ENCODE data around the gene CRTC3. TPM values are rescaled to one million over a fixed set of nuclear protein-coding genes. Genes with fewer than 3 reads are reported as not detected.
A peak's percentile ranks its signal among the peaks of the same experiment; 100 is the strongest.
"Not testable (repeated sequence)": the region's sequence is repeated elsewhere in the genome, so short reads cannot be mapped to it uniquely, and the experiment has no call there.

Gene CRTC3
- total and polyA plus RNA-seq, 5 donors from 2014 or later: 27.5 to 110 (median 31.2) TPM

- Histone ChIP-seq H3K9me3 (ENCODE audit: control insufficient read depth in 2 of 2, low read length in 2 of 2) (no peaks in the 10 kb centered on the region), H3K36me3 (ENCODE audit: control insufficient read depth, insufficient read depth, low read length) (no peaks in the 10 kb centered on the region), H3K27me3 (ENCODE audit: control insufficient read depth, insufficient read depth, low read length) (no peaks in the 10 kb centered on the region), H3K27ac (ENCODE audit: insufficient read depth, low read length, poor library complexity, severe bottlenecking) (no peak overlapping the region), H3K4me3 (ENCODE audit: low read depth, low read length) (no peak overlapping the region), H3K4me1 (ENCODE audit: control insufficient read depth, insufficient read depth, low read length, poor library complexity, severe bottlenecking) (no peaks in the 10 kb centered on the region)
- no peaks in the 10 kb centered on the region for H3K9me3 Mint-ChIP-seq
- H3K27ac Mint-ChIP-seq: no peak overlapping the region
- H3K36me3 Mint-ChIP-seq: no peaks in the 10 kb centered on the region
- DNase-seq (no peak), ATAC-seq (ENCODE audit: low read depth in 2 of 2) (no peak)
- H3K4me3 Mint-ChIP-seq: no peak overlapping the region
- peaks cover 0 to 5% (median 3%) of the 10 kb centered on the region in 4 donors for H3K4me1 Mint-ChIP-seq
- H3K27me3 Mint-ChIP-seq: no peaks in the 10 kb centered on the region
These were observed 6.3 kb upstream of the CRTC3 start for GRCh38 chr15:90523373-90523772.

- H3K4me3 Mint-ChIP-seq: peak overlapping the region in 2 of 4 donors; percentile 43 to 67
These were observed 5.5 kb upstream of the CRTC3 start for GRCh38 chr15:90524018-90524803.

GRCh38 chr15:90529011-90529370 is 732 bp upstream of the CRTC3 start:
- no peak overlapping the region for H3K4me3 ChIP-seq (ENCODE audit: low read depth, low read length)
- H3K27ac Mint-ChIP-seq: peak overlapping the region; percentile 73 to 88 (median 88)

More at GRCh38 chr15:90524018-90524803, 5.5 kb upstream of the CRTC3 start:
- H3K27ac Mint-ChIP-seq; H3K27me3 Mint-ChIP-seq; H3K27ac ChIP-seq (ENCODE audit: insufficient read depth, low read length, poor library complexity, severe bottlenecking); H3K36me3 ChIP-seq (ENCODE audit: control insufficient read depth, insufficient read depth, low read length); ATAC-seq (ENCODE audit: low read depth in 2 of 2); H3K4me1 ChIP-seq (ENCODE audit: control insufficient read depth, insufficient read depth, low read length, poor library complexity, severe bottlenecking); H3K9me3 Mint-ChIP-seq; H3K4me3 ChIP-seq (ENCODE audit: low read depth, low read length); DNase-seq; H3K27me3 ChIP-seq (ENCODE audit: control insufficient read depth, insufficient read depth, low read length); H3K9me3 ChIP-seq (ENCODE audit: control insufficient read depth in 2 of 2, low read length in 2 of 2); H3K36me3 Mint-ChIP-seq: not testable (repeated sequence)
- H3K4me1 Mint-ChIP-seq: peaks cover 0 to 12% (median 4%) of the 10 kb centered on the region in 4 donors

GRCh38 chr15:90530250-90531051 is 728 bp downstream of the CRTC3 start:
- Histone ChIP-seq H3K4me1 (ENCODE audit: control insufficient read depth, insufficient read depth, low read length, poor library complexity, severe bottlenecking) (peaks cover 39% of the 10 kb centered on the region), H3K36me3 (ENCODE audit: control insufficient read depth, insufficient read depth, low read length) (no peaks in the 10 kb centered on the region), H3K4me3 (ENCODE audit: low read depth, low read length) (peak overlapping the region; percentile 88), H3K27me3 (ENCODE audit: control insufficient read depth, insufficient read depth, low read length) (no peaks in the 10 kb centered on the region), H3K27ac (ENCODE audit: insufficient read depth, low read length, poor library complexity, severe bottlenecking) (peak overlapping the region; percentile 70), H3K9me3 (ENCODE audit: control insufficient read depth in 2 of 2, low read length in 2 of 2) (no peaks in the 10 kb centered on the region)
- Mint-ChIP-seq H3K36me3 (peaks cover 12% of the 10 kb centered on the region), H3K9me3 (peaks cover 0 to 2% (median 0%) of the 10 kb centered on the region in 7 donors), H3K27me3 (no peaks in the 10 kb centered on the region), H3K4me1 (peaks cover 33 to 55% (median 38%) of the 10 kb centered on the region in 4 donors), H3K4me3 (peak overlapping the region; percentile 90 to 97 (median 96)), H3K27ac (peak overlapping the region; percentile 89 to 98 (median 95))
- ATAC-seq (ENCODE audit: low read depth in 2 of 2) (peak; percentile 47 to 48), DNase-seq (peak; percentile 18 to 68 (median 62))

More at GRCh38 chr15:90529011-90529370, 732 bp upstream of the CRTC3 start:
- H3K4me1 Mint-ChIP-seq: peaks cover 22 to 40% (median 30%) of the 10 kb centered on the region in 4 donors
- H3K27ac ChIP-seq (ENCODE audit: insufficient read depth, low read length, poor library complexity, severe bottlenecking): peak overlapping the region; percentile 70
- no peaks in the 10 kb centered on the region for H3K27me3 ChIP-seq (ENCODE audit: control insufficient read depth, insufficient read depth, low read length)
- peaks cover 32% of the 10 kb centered on the region for H3K4me1 ChIP-seq (ENCODE audit: control insufficient read depth, insufficient read depth, low read length, poor library complexity, severe bottlenecking)
- DNase-seq (no peak), ATAC-seq (ENCODE audit: low read depth in 2 of 2) (no peak)
- no peaks in the 10 kb centered on the region for H3K27me3 Mint-ChIP-seq
- peaks cover 7% of the 10 kb centered on the region for H3K36me3 Mint-ChIP-seq
- no peaks in the 10 kb centered on the region for H3K9me3 ChIP-seq (ENCODE audit: control insufficient read depth in 2 of 2, low read length in 2 of 2)
- H3K36me3 ChIP-seq (ENCODE audit: control insufficient read depth, insufficient read depth, low read length): no peaks in the 10 kb centered on the region
- H3K9me3 Mint-ChIP-seq: peaks cover 0 to 2% (median 0%) of the 10 kb centered on the region in 7 donors
- peak overlapping the region; percentile 76 to 93 (median 89) for H3K4me3 Mint-ChIP-seq

- H3K27ac ChIP-seq (ENCODE audit: insufficient read depth, low read length, poor library complexity, severe bottlenecking): no peak overlapping the region
- no peaks in the 10 kb centered on the region for H3K9me3 ChIP-seq (ENCODE audit: control insufficient read depth in 2 of 2, low read length in 2 of 2)
- H3K27me3 Mint-ChIP-seq: no peaks in the 10 kb centered on the region
- peak overlapping the region; percentile 88 for H3K4me3 ChIP-seq (ENCODE audit: low read depth, low read length)
- H3K27ac Mint-ChIP-seq: peak overlapping the region; percentile 89 to 95 (median 90)
- ATAC-seq (ENCODE audit: low read depth in 2 of 2): no peak
- peaks cover 12% of the 10 kb centered on the region for H3K36me3 Mint-ChIP-seq
- peaks cover 43% of the 10 kb centered on the region for H3K4me1 ChIP-seq (ENCODE audit: control insufficient read depth, insufficient read depth, low read length, poor library complexity, severe bottlenecking)
- H3K4me1 Mint-ChIP-seq: peaks cover 38 to 62% (median 42%) of the 10 kb centered on the region in 4 donors
- no peak for DNase-seq
- H3K27me3 ChIP-seq (ENCODE audit: control insufficient read depth, insufficient read depth, low read length): no peaks in the 10 kb centered on the region
- H3K36me3 ChIP-seq (ENCODE audit: control insufficient read depth, insufficient read depth, low read length): no peaks in the 10 kb centered on the region
- peaks cover 0 to 2% (median 0%) of the 10 kb centered on the region in 7 donors for H3K9me3 Mint-ChIP-seq
- H3K4me3 Mint-ChIP-seq: peak overlapping the region; percentile 90 to 97 (median 96)
These were observed 1.4 kb downstream of the CRTC3 start for GRCh38 chr15:90531147-90531546.

GRCh38 chr15:90535254-90535653 is 5.5 kb downstream of the CRTC3 start:
- ATAC-seq (ENCODE audit: low read depth in 2 of 2): no peak
- peak overlapping the region; percentile 34 to 96 (median 87) for H3K27ac Mint-ChIP-seq
- no peak overlapping the region for H3K27ac ChIP-seq (ENCODE audit: insufficient read depth, low read length, poor library complexity, severe bottlenecking)
- no peaks in the 10 kb centered on the region for H3K27me3 ChIP-seq (ENCODE audit: control insufficient read depth, insufficient read depth, low read length)
- H3K9me3 ChIP-seq (ENCODE audit: control insufficient read depth in 2 of 2, low read length in 2 of 2): no peaks in the 10 kb centered on the region
- peaks cover 57% of the 10 kb centered on the region for H3K4me1 ChIP-seq (ENCODE audit: control insufficient read depth, insufficient read depth, low read length, poor library complexity, severe bottlenecking)
- H3K36me3 ChIP-seq (ENCODE audit: control insufficient read depth, insufficient read depth, low read length): no peaks in the 10 kb centered on the region
- peaks cover 44 to 93% (median 78%) of the 10 kb centered on the region in 4 donors for H3K4me1 Mint-ChIP-seq
- no peak for DNase-seq
- H3K27me3 Mint-ChIP-seq: no peaks in the 10 kb centered on the region
- peaks cover 26% of the 10 kb centered on the region for H3K36me3 Mint-ChIP-seq
- H3K4me3 Mint-ChIP-seq: peak overlapping the region; percentile 36 to 77 (median 66)
- peaks cover 0 to 2% (median 0%) of the 10 kb centered on the region in 7 donors for H3K9me3 Mint-ChIP-seq
- H3K4me3 ChIP-seq (ENCODE audit: low read depth, low read length): no peak overlapping the region

GRCh38 chr15:90539789-90540188 is 10.1 kb downstream of the CRTC3 start:
- no peaks in the 10 kb centered on the region for H3K27me3 Mint-ChIP-seq
- ATAC-seq (ENCODE audit: low read depth in 2 of 2): peak; percentile 75 to 89

More at GRCh38 chr15:90539789-90540188, 10.1 kb downstream of the CRTC3 start:
- peaks cover 17 to 89% (median 70%) of the 10 kb centered on the region in 4 donors for H3K4me1 Mint-ChIP-seq
- peaks cover 30% of the 10 kb centered on the region for H3K36me3 Mint-ChIP-seq
- H3K27ac ChIP-seq (ENCODE audit: insufficient read depth, low read length, poor library complexity, severe bottlenecking): peak overlapping the region; percentile 79
- H3K4me1 ChIP-seq (ENCODE audit: control insufficient read depth, insufficient read depth, low read length, poor library complexity, severe bottlenecking): peaks cover 47% of the 10 kb centered on the region
- H3K4me3 ChIP-seq (ENCODE audit: low read depth, low read length): peak overlapping the region; percentile 85
- H3K9me3 ChIP-seq (ENCODE audit: control insufficient read depth in 2 of 2, low read length in 2 of 2): no peaks in the 10 kb centered on the region
- no peaks in the 10 kb centered on the region for H3K9me3 Mint-ChIP-seq
- peak overlapping the region; percentile 84 to 92 (median 89) for H3K4me3 Mint-ChIP-seq
- no peaks in the 10 kb centered on the region for H3K27me3 ChIP-seq (ENCODE audit: control insufficient read depth, insufficient read depth, low read length)
- DNase-seq: peak; percentile 5 to 86 (median 63)
- H3K36me3 ChIP-seq (ENCODE audit: control insufficient read depth, insufficient read depth, low read length): peaks cover 8% of the 10 kb centered on the region
- H3K27ac Mint-ChIP-seq: peak overlapping the region; percentile 96 to 98 (median 97)

Data from CD4-positive, CD25-positive, alpha-beta regulatory T cell (primary cell).